ENCODE results near the gene KRT72.

DNA sequence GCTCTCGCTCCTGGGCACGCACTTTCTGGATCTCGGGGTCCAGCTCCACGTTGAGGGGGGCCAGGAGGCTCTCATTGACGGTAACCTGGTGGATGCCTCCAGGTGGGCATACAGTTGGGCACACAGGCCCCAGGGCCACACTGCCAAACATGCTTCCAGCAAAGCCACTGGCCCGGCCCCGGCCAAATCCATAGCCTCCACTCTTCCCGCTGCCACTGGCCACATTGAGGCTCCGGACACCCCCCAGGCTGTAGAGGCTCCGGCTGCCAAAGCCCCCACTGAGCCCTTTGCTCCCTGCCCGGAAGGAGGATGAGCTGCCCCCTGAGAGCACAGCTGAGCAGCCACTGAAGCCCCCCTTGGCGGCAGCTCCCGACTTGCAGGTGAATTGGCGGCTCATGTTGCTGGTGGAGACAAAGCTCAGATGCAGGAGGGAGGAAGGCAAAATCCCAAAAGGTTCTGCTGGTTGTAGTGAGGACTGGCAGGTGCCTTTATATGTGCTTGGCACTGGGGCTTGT, 48.5 kb downstream of the KRT72 start, which contains the start of gene KRT71:
- TF ChIP-seq, protein P1, sequence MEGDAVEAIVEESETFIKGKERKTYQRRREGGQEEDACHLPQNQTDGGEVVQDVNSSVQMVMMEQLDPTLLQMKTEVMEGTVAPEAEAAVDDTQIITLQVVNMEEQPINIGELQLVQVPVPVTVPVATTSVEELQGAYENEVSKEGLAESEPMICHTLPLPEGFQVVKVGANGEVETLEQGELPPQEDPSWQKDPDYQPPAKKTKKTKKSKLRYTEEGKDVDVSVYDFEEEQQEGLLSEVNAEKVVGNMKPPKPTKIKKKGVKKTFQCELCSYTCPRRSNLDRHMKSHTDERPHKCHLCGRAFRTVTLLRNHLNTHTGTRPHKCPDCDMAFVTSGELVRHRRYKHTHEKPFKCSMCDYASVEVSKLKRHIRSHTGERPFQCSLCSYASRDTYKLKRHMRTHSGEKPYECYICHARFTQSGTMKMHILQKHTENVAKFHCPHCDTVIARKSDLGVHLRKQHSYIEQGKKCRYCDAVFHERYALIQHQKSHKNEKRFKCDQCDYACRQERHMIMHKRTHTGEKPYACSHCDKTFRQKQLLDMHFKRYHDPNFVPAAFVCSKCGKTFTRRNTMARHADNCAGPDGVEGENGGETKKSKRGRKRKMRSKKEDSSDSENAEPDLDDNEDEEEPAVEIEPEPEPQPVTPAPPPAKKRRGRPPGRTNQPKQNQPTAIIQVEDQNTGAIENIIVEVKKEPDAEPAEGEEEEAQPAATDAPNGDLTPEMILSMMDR (conservative IDR thresholded peaks at IDR 0.05; ENCODE audit: low read depth in 2 of 2), result no peak
- no peak for TF ChIP-seq EZH2 (IDR thresholded peaks at IDR 0.05; ENCODE audit: low read depth, unreplicated experiment)
- no peak for TF ChIP-seq POLR2AphosphoS5 (IDR thresholded peaks at IDR 0.05; ENCODE audit: low read depth)
- no peak for TF ChIP-seq ZNF331 (CRISPR knock-in tag; IDR thresholded peaks at IDR 0.05; ENCODE audit: low read depth)
- TF ChIP-seq EZH2phosphoT487 (IDR thresholded peaks at IDR 0.05; ENCODE audit: unreplicated experiment), result no peak
- TF ChIP-seq, protein P2, sequence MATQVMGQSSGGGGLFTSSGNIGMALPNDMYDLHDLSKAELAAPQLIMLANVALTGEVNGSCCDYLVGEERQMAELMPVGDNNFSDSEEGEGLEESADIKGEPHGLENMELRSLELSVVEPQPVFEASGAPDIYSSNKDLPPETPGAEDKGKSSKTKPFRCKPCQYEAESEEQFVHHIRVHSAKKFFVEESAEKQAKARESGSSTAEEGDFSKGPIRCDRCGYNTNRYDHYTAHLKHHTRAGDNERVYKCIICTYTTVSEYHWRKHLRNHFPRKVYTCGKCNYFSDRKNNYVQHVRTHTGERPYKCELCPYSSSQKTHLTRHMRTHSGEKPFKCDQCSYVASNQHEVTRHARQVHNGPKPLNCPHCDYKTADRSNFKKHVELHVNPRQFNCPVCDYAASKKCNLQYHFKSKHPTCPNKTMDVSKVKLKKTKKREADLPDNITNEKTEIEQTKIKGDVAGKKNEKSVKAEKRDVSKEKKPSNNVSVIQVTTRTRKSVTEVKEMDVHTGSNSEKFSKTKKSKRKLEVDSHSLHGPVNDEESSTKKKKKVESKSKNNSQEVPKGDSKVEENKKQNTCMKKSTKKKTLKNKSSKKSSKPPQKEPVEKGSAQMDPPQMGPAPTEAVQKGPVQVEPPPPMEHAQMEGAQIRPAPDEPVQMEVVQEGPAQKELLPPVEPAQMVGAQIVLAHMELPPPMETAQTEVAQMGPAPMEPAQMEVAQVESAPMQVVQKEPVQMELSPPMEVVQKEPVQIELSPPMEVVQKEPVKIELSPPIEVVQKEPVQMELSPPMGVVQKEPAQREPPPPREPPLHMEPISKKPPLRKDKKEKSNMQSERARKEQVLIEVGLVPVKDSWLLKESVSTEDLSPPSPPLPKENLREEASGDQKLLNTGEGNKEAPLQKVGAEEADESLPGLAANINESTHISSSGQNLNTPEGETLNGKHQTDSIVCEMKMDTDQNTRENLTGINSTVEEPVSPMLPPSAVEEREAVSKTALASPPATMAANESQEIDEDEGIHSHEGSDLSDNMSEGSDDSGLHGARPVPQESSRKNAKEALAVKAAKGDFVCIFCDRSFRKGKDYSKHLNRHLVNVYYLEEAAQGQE (IDR thresholded peaks at IDR 0.05; ENCODE audit: unreplicated experiment), result no peak
- no peak for TF ChIP-seq JUNB (IDR thresholded peaks at IDR 0.05; ENCODE audit: unreplicated experiment)
- no peak for TF ChIP-seq CREB1 (CRISPR knock-in tag; IDR thresholded peaks at IDR 0.05; ENCODE audit: low read depth)
- TF ChIP-seq NANOG (IDR thresholded peaks at IDR 0.05; ENCODE audit: borderline replicate concordance), result no peak
- TF ChIP-seq, protein P3, sequence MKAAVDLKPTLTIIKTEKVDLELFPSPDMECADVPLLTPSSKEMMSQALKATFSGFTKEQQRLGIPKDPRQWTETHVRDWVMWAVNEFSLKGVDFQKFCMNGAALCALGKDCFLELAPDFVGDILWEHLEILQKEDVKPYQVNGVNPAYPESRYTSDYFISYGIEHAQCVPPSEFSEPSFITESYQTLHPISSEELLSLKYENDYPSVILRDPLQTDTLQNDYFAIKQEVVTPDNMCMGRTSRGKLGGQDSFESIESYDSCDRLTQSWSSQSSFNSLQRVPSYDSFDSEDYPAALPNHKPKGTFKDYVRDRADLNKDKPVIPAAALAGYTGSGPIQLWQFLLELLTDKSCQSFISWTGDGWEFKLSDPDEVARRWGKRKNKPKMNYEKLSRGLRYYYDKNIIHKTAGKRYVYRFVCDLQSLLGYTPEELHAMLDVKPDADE (IDR thresholded peaks at IDR 0.05), result no peak

All from GM23338 (cell line).